OCI-LY7 (cell line): Measurements from ENCODE around the gene CORO2A.

Experiments
- EZH2phosphoT487 ChIP-seq: fragments of 200-600 bp; sonication (generic); IDR thresholded peaks from 2 replicates; pipeline ENCODE4 v1.6.1; 2018; ENCODE audit warnings: low read depth, borderline replicate concordance, mild to moderate bottlenecking, mixed run types, antibody characterized with exemption, low read length, moderate library complexity, mixed read lengths
- TF ChIP-seq, protein P1 (sequence below): fragments of 200-600 bp; sonication (generic); conservative IDR thresholded peaks from 2 replicates; pipeline ENCODE4 v1.5.1; 2014; ENCODE audit warnings: mild to moderate bottlenecking, antibody characterized with exemption, low read length, moderate library complexity, mixed read lengths

DNA sequence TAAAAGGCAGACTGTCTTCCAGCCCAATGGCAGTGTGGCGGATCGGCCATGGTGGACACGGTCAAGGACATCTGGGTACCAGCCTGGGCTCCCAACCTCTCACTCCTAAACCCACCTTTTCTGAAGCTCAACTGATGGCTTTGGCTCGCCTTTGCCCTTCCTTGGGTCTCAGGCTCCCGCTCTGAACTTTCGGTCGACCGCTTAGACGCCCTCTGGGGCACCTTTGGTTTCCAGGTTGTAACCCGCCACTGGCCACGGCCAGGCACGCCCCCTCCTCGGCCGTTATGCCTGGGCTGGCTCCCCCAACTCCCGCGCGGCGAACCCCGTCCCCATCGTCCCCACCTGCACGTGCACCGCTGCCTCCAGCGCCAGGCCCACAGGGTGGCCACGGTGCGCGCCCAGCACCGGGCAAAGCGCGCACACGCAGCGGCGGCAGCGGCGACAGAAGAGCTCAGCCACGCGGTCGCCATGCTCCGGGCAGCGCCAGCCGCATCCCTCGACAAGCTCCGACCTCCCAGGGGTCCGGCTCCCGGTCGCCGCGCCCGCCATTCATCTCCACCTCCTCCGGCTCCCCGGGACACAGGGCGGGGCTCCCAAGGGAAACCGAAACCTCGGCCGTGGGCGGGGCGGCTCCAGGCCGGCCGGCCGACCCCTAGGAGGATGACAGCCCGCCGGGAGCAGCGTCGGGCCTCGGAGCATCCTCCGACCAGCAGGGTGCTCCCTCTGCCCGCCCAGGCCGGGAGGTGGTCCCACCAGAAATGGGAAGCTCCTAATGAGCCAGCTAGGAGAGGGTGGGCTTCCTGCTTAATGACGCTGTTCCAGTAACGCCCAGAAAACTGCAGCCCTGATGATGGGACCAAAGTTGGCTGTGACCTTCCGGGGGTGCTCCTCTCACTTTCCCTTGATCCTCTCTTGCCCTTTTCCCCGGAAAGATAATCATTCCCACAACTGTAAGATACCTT lies 73.5 kb downstream of the CORO2A start, which contains the start of gene TRIM14:
- TF ChIP-seq, protein P1, sequence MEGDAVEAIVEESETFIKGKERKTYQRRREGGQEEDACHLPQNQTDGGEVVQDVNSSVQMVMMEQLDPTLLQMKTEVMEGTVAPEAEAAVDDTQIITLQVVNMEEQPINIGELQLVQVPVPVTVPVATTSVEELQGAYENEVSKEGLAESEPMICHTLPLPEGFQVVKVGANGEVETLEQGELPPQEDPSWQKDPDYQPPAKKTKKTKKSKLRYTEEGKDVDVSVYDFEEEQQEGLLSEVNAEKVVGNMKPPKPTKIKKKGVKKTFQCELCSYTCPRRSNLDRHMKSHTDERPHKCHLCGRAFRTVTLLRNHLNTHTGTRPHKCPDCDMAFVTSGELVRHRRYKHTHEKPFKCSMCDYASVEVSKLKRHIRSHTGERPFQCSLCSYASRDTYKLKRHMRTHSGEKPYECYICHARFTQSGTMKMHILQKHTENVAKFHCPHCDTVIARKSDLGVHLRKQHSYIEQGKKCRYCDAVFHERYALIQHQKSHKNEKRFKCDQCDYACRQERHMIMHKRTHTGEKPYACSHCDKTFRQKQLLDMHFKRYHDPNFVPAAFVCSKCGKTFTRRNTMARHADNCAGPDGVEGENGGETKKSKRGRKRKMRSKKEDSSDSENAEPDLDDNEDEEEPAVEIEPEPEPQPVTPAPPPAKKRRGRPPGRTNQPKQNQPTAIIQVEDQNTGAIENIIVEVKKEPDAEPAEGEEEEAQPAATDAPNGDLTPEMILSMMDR = peak; percentile 34; the same call in 1 of the 2 replicates
- no peak for TF ChIP-seq EZH2phosphoT487
